Femur (tissue), 1 donor: ENCODE data around the gene RPS24.
"Not testable (repeated sequence)": the region's sequence is repeated elsewhere in the genome, so short reads cannot be mapped to it uniquely, and the experiment has no call there.

ENCODE experiments used
- DNase-seq: peaks from one replicate; pipeline ENCODE4 v3.0.0-alpha.2; 2017

RPS24 gene

GRCh38 chr10:78033637-78034470, at the start of gene RPS24:
Gene RPS24, plus strand, starts transcription at chr10:78033863. Its CDS starts 39 bp downstream, at chr10:78033902.
- DNase-seq = peak; percentile 98

GRCh38 chr10:77984986-77985385, 48.7 kb upstream of the RPS24 start:
- DNase-seq = no peak

- DNase-seq = no peak
Observed at GRCh38 chr10:77987671-77988255, 45.9 kb upstream of the RPS24 start.

- DNase-seq = no peak
Observed at GRCh38 chr10:77989081-77989724, 44.5 kb upstream of the RPS24 start.

GRCh38 chr10:77993620-77994019, 40.0 kb upstream of the RPS24 start:
- DNase-seq = no peak

- DNase-seq = not testable (repeated sequence)
Observed at GRCh38 chr10:77998780-77999179, 34.9 kb upstream of the RPS24 start.

GRCh38 chr10:78000206-78000605, 33.5 kb upstream of the RPS24 start:
- no peak for DNase-seq

GRCh38 chr10:78000956-78001472, 32.6 kb upstream of the RPS24 start:
- DNase-seq = no peak

- no peak for DNase-seq
Observed at GRCh38 chr10:78002541-78003288, 30.9 kb upstream of the RPS24 start.

GRCh38 chr10:78004215-78005026, 29.2 kb upstream of the RPS24 start:
- DNase-seq = no peak

GRCh38 chr10:78007172-78007571, 26.5 kb upstream of the RPS24 start:
- no peak for DNase-seq

- no peak for DNase-seq
Observed at GRCh38 chr10:78009662-78010061, 24.0 kb upstream of the RPS24 start.

- no peak for DNase-seq
Observed at GRCh38 chr10:78010278-78010677, 23.4 kb upstream of the RPS24 start.

GRCh38 chr10:78011065-78011464, 22.6 kb upstream of the RPS24 start:
- no peak for DNase-seq

- DNase-seq = no peak
Observed at GRCh38 chr10:78013564-78013963, 20.1 kb upstream of the RPS24 start.

GRCh38 chr10:78015546-78015945, 18.1 kb upstream of the RPS24 start:
- DNase-seq = no peak

- DNase-seq = no peak
Observed at GRCh38 chr10:78017856-78018255, 15.8 kb upstream of the RPS24 start.

- no peak for DNase-seq
Observed at GRCh38 chr10:78019264-78019663, 14.4 kb upstream of the RPS24 start.

- DNase-seq = no peak
Observed at GRCh38 chr10:78021201-78021600, 12.5 kb upstream of the RPS24 start.

- DNase-seq = no peak
Observed at GRCh38 chr10:78023741-78024140, 9.9 kb upstream of the RPS24 start.

GRCh38 chr10:78025685-78026364, 7.8 kb upstream of the RPS24 start:
- DNase-seq = no peak
